ENCODE measurements around the gene IFITM1.
A peak's percentile ranks its signal among the peaks of the same experiment; 100 is the strongest.
"Not testable (repeated sequence)": the region's sequence is repeated elsewhere in the genome, so short reads cannot be mapped to it uniquely, and the experiment has no call there.

Gene IFITM1

GRCh38 chr11:313787-314553 lies at the start of gene IFITM1:
Gene IFITM1 (plus strand): TSS chr11:314040. CDS start chr11:314171, 131 bp downstream.
- H3K4me1 ChIP-seq (ENCODE audit: control insufficient read depth, low read depth, low read length) = peaks cover 50% of the 10 kb centered on the region
- H3K36me3 ChIP-seq (ENCODE audit: control insufficient read depth, low read depth, low read length) = no peaks in the 10 kb centered on the region
- H3K4me3 ChIP-seq (ENCODE audit: low read length) = peak within 1 kb of the TSS; percentile 86
- H3K9ac ChIP-seq (ENCODE audit: low read length) = peak within 1 kb of the TSS; percentile 54
- peak within 1 kb of the TSS; percentile 32 for H3K27ac ChIP-seq (ENCODE audit: low read length)
- H3K27me3 ChIP-seq (ENCODE audit: control insufficient read depth, insufficient read depth, low read length) = peaks cover 35% of the 10 kb centered on the region
- no peaks in the 10 kb centered on the region for H3K9me3 ChIP-seq (ENCODE audit: control insufficient read depth, low read depth, low read length)

- Histone ChIP-seq H3K36me3 (ENCODE audit: control insufficient read depth, low read depth, low read length) (no peaks in the 10 kb centered on the region), H3K9ac (ENCODE audit: low read length) (no peak overlapping the region), H3K27ac (ENCODE audit: low read length) (no peak overlapping the region), H3K27me3 (ENCODE audit: control insufficient read depth, insufficient read depth, low read length) (no peaks in the 10 kb centered on the region), H3K9me3 (ENCODE audit: control insufficient read depth, low read depth, low read length) (no peaks in the 10 kb centered on the region), H3K4me1 (ENCODE audit: control insufficient read depth, low read depth, low read length) (peaks cover 9% of the 10 kb centered on the region), H3K4me3 (ENCODE audit: low read length) (no peak overlapping the region)
These were observed 47.0 kb upstream of the IFITM1 start for GRCh38 chr11:266676-267439.

- H3K27ac ChIP-seq (ENCODE audit: low read length) = no peak overlapping the region
- no peak overlapping the region for H3K4me3 ChIP-seq (ENCODE audit: low read length)
- no peaks in the 10 kb centered on the region for H3K36me3 ChIP-seq (ENCODE audit: control insufficient read depth, low read depth, low read length)
- H3K9ac ChIP-seq (ENCODE audit: low read length) = no peak overlapping the region
- H3K27me3 ChIP-seq (ENCODE audit: control insufficient read depth, insufficient read depth, low read length) = no peaks in the 10 kb centered on the region
- H3K4me1 ChIP-seq (ENCODE audit: control insufficient read depth, low read depth, low read length) = peaks cover 9% of the 10 kb centered on the region
- no peaks in the 10 kb centered on the region for H3K9me3 ChIP-seq (ENCODE audit: control insufficient read depth, low read depth, low read length)
These were observed 46.3 kb upstream of the IFITM1 start for GRCh38 chr11:267491-267994.

GRCh38 chr11:268716-269145 lies 45.1 kb upstream of the IFITM1 start:
- Histone ChIP-seq H3K4me3 (ENCODE audit: low read length) (peak overlapping the region; percentile 49), H3K9ac (ENCODE audit: low read length) (peak overlapping the region; percentile 1)
- H3K36me3 ChIP-seq (ENCODE audit: control insufficient read depth, low read depth, low read length); H3K9me3 ChIP-seq (ENCODE audit: control insufficient read depth, low read depth, low read length); H3K27ac ChIP-seq (ENCODE audit: low read length); H3K27me3 ChIP-seq (ENCODE audit: control insufficient read depth, insufficient read depth, low read length); H3K4me1 ChIP-seq (ENCODE audit: control insufficient read depth, low read depth, low read length): not testable (repeated sequence)

- Histone ChIP-seq H3K4me1 (ENCODE audit: control insufficient read depth, low read depth, low read length) (peaks cover 9% of the 10 kb centered on the region), H3K9me3 (ENCODE audit: control insufficient read depth, low read depth, low read length) (no peaks in the 10 kb centered on the region), H3K9ac (ENCODE audit: low read length) (peak overlapping the region; percentile 1), H3K27me3 (ENCODE audit: control insufficient read depth, insufficient read depth, low read length) (no peaks in the 10 kb centered on the region), H3K36me3 (ENCODE audit: control insufficient read depth, low read depth, low read length) (no peaks in the 10 kb centered on the region), H3K4me3 (ENCODE audit: low read length) (peak overlapping the region; percentile 49), H3K27ac (ENCODE audit: low read length) (no peak overlapping the region)
These were observed 44.5 kb upstream of the IFITM1 start for GRCh38 chr11:269146-269890.

GRCh38 chr11:270451-271318 lies 43.2 kb upstream of the IFITM1 start:
- no peak overlapping the region for H3K9ac ChIP-seq (ENCODE audit: low read length)
- H3K27ac ChIP-seq (ENCODE audit: low read length) = no peak overlapping the region
- no peaks in the 10 kb centered on the region for H3K36me3 ChIP-seq (ENCODE audit: control insufficient read depth, low read depth, low read length)
- H3K4me1 ChIP-seq (ENCODE audit: control insufficient read depth, low read depth, low read length) = peaks cover 14% of the 10 kb centered on the region
- H3K4me3 ChIP-seq (ENCODE audit: low read length) = no peak overlapping the region
- no peaks in the 10 kb centered on the region for H3K27me3 ChIP-seq (ENCODE audit: control insufficient read depth, insufficient read depth, low read length)
- no peaks in the 10 kb centered on the region for H3K9me3 ChIP-seq (ENCODE audit: control insufficient read depth, low read depth, low read length)

GRCh38 chr11:271319-271715 lies 42.5 kb upstream of the IFITM1 start:
- H3K27ac ChIP-seq (ENCODE audit: low read length) = no peak overlapping the region
- H3K9me3 ChIP-seq (ENCODE audit: control insufficient read depth, low read depth, low read length) = no peaks in the 10 kb centered on the region
- no peaks in the 10 kb centered on the region for H3K27me3 ChIP-seq (ENCODE audit: control insufficient read depth, insufficient read depth, low read length)
- H3K4me1 ChIP-seq (ENCODE audit: control insufficient read depth, low read depth, low read length) = peaks cover 14% of the 10 kb centered on the region
- no peak overlapping the region for H3K9ac ChIP-seq (ENCODE audit: low read length)
- H3K4me3 ChIP-seq (ENCODE audit: low read length) = no peak overlapping the region
- no peaks in the 10 kb centered on the region for H3K36me3 ChIP-seq (ENCODE audit: control insufficient read depth, low read depth, low read length)

- peaks cover 14% of the 10 kb centered on the region for H3K4me1 ChIP-seq (ENCODE audit: control insufficient read depth, low read depth, low read length)
- no peaks in the 10 kb centered on the region for H3K27me3 ChIP-seq (ENCODE audit: control insufficient read depth, insufficient read depth, low read length)
- no peak overlapping the region for H3K9ac ChIP-seq (ENCODE audit: low read length)
- H3K9me3 ChIP-seq (ENCODE audit: control insufficient read depth, low read depth, low read length) = no peaks in the 10 kb centered on the region
- H3K27ac ChIP-seq (ENCODE audit: low read length) = no peak overlapping the region
- H3K4me3 ChIP-seq (ENCODE audit: low read length) = no peak overlapping the region
- no peaks in the 10 kb centered on the region for H3K36me3 ChIP-seq (ENCODE audit: control insufficient read depth, low read depth, low read length)
These were observed 41.5 kb upstream of the IFITM1 start for GRCh38 chr11:272195-272930.

- H3K36me3 ChIP-seq (ENCODE audit: control insufficient read depth, low read depth, low read length) = no peaks in the 10 kb centered on the region
- no peaks in the 10 kb centered on the region for H3K9me3 ChIP-seq (ENCODE audit: control insufficient read depth, low read depth, low read length)
- H3K27me3 ChIP-seq (ENCODE audit: control insufficient read depth, insufficient read depth, low read length) = no peaks in the 10 kb centered on the region
- H3K9ac ChIP-seq (ENCODE audit: low read length) = no peak overlapping the region
- H3K27ac ChIP-seq (ENCODE audit: low read length) = no peak overlapping the region
- no peak overlapping the region for H3K4me3 ChIP-seq (ENCODE audit: low read length)
- peaks cover 14% of the 10 kb centered on the region for H3K4me1 ChIP-seq (ENCODE audit: control insufficient read depth, low read depth, low read length)
These were observed 41.0 kb upstream of the IFITM1 start for GRCh38 chr11:272931-273198.

- no peaks in the 10 kb centered on the region for H3K9me3 ChIP-seq (ENCODE audit: control insufficient read depth, low read depth, low read length)
- no peak overlapping the region for H3K4me3 ChIP-seq (ENCODE audit: low read length)
These were observed 37.6 kb upstream of the IFITM1 start for GRCh38 chr11:276219-276618.

More at GRCh38 chr11:276219-276618, 37.6 kb upstream of the IFITM1 start:
- Histone ChIP-seq H3K27ac (ENCODE audit: low read length) (no peak overlapping the region), H3K4me1 (ENCODE audit: control insufficient read depth, low read depth, low read length) (peaks cover 5% of the 10 kb centered on the region), H3K27me3 (ENCODE audit: control insufficient read depth, insufficient read depth, low read length) (peaks cover 18% of the 10 kb centered on the region), H3K36me3 (ENCODE audit: control insufficient read depth, low read depth, low read length) (no peaks in the 10 kb centered on the region), H3K9ac (ENCODE audit: low read length) (no peak overlapping the region)

All from iPS-18a (cell line).